WTC11 (cell line): Measurements from ENCODE around the gene PCDHGA4.

Source experiments
- AR ChIP-seq: fragments of 250-450 bp; sonication (Bioruptor Pico); IDR thresholded peaks from 2 replicates; pipeline ENCODE4 v1.9.0; 2021; ENCODE audit warnings: mild to moderate bottlenecking
- ATF2 ChIP-seq: sonication (generic); formaldehyde crosslinking; IDR thresholded peaks from 2 replicates; pipeline ENCODE4 v1.8.1; 2022; ENCODE audit warnings: low read depth, missing genetic modification reagents, borderline replicate concordance
- CBFB ChIP-seq: sonication (generic); formaldehyde crosslinking; IDR thresholded peaks from 2 replicates; pipeline ENCODE4 v1.8.1; 2022; ENCODE audit warnings: mild to moderate bottlenecking, low read depth, missing genetic modification reagents
- CTCF ChIP-seq: fragments of 200-600 bp; IDR thresholded peaks from 2 replicates; pipeline ENCODE4 v1.8.0; 2022; ENCODE audit warnings: antibody characterized with exemption
- EMX1 ChIP-seq: fragments of 250-450 bp; sonication (Bioruptor Pico); IDR thresholded peaks from 2 replicates; pipeline ENCODE4 v1.8.0; 2021; ENCODE audit warnings: mild to moderate bottlenecking
- IRF1 ChIP-seq: sonication (generic); formaldehyde crosslinking; IDR thresholded peaks from 2 replicates; pipeline ENCODE4 v1.8.0; 2023; ENCODE audit warnings: missing genetic modification reagents
- NR2C2 ChIP-seq: sonication (generic); formaldehyde crosslinking; IDR thresholded peaks from 2 replicates; pipeline ENCODE4 v1.8.0; 2022; ENCODE audit warnings: mild to moderate bottlenecking, missing genetic modification reagents
- NR3C1 ChIP-seq: sonication (generic); formaldehyde crosslinking; conservative IDR thresholded peaks from 2 replicates; pipeline ENCODE4 v1.8.1; 2023; ENCODE audit warnings: low read depth, mild to moderate bottlenecking, missing genetic modification reagents
- TEAD1 ChIP-seq: sonication (generic); formaldehyde crosslinking; IDR thresholded peaks from 2 replicates; pipeline ENCODE4 v1.8.0; 2022; ENCODE audit warnings: mild to moderate bottlenecking, missing genetic modification reagents
- TP53 ChIP-seq: sonication (generic); formaldehyde crosslinking; IDR thresholded peaks from 2 replicates; pipeline ENCODE4 v1.8.1; 2023; ENCODE audit warnings: mild to moderate bottlenecking, missing genetic modification reagents
- USF1 ChIP-seq: sonication (generic); formaldehyde crosslinking; IDR thresholded peaks from 2 replicates; pipeline ENCODE4 v1.8.0; 2022; ENCODE audit warnings: mild to moderate bottlenecking, missing genetic modification reagents
- USF2 ChIP-seq: sonication (generic); formaldehyde crosslinking; IDR thresholded peaks from 2 replicates; pipeline ENCODE4 v1.8.1; 2023; ENCODE audit warnings: mild to moderate bottlenecking, missing genetic modification reagents, moderate library complexity
- ZNF281 ChIP-seq: sonication (generic); formaldehyde crosslinking; IDR thresholded peaks from 2 replicates; pipeline ENCODE4 v1.8.0; 2023; ENCODE audit warnings: mild to moderate bottlenecking, missing genetic modification reagents
- ZSCAN18 ChIP-seq: fragments of 250-450 bp; sonication (Bioruptor Pico); IDR thresholded peaks from 2 replicates; pipeline ENCODE4 v2.1.2; 2022; ENCODE audit warnings: mild to moderate bottlenecking, moderate library complexity

- TF ChIP-seq CTCF (no peak), CBFB (CRISPR knock-in tag) (no peak), TP53 (CRISPR knock-in tag) (no peak), ZSCAN18 (CRISPR knock-in tag) (no peak), USF1 (CRISPR knock-in tag) (no peak), IRF1 (CRISPR knock-in tag) (no peak), AR (CRISPR knock-in tag) (no peak), TEAD1 (CRISPR knock-in tag) (no peak), NR2C2 (CRISPR knock-in tag) (no peak), NR3C1 (no peak), EMX1 (no peak), ATF2 (CRISPR knock-in tag) (no peak), USF2 (CRISPR knock-in tag) (no peak), ZNF281 (CRISPR knock-in tag) (no peak)
Measured at GRCh38 chr5:141351591-141351990, 3.2 kb upstream of the PCDHGA4 start.
